HEK293 (cell line): ENCODE results near the gene NTSR1.

Experiments
- KLF16 ChIP-seq: fragments of 450-650 bp; formaldehyde crosslinking; IDR thresholded peaks from 2 replicates; pipeline ENCODE4 v1.5.1; 2017; ENCODE audit warnings: missing biosample characterization, missing genetic modification characterization
- ZBTB11 ChIP-seq: fragments of 450-650 bp; formaldehyde crosslinking; conservative IDR thresholded peaks from 2 replicates; pipeline ENCODE4 v1.5.1; 2016; ENCODE audit warnings: low read depth, missing biosample characterization, missing genetic modification characterization
- ZBTB44 ChIP-seq: fragments of 450-650 bp; IDR thresholded peaks from 2 replicates; pipeline ENCODE4 v1.5.1; 2018; ENCODE audit warnings: missing biosample characterization, mild to moderate bottlenecking, missing genetic modification characterization
- ZNF133 ChIP-seq: fragments of 450-650 bp; formaldehyde crosslinking; IDR thresholded peaks from 2 replicates; pipeline ENCODE4 v1.5.1; 2016; ENCODE audit warnings: missing biosample characterization, missing genetic modification characterization
- ZNF174 ChIP-seq: fragments of 450-650 bp; formaldehyde crosslinking; IDR thresholded peaks from 2 replicates; pipeline ENCODE4 v1.5.0; 2017; ENCODE audit warnings: missing biosample characterization, mild to moderate bottlenecking, missing genetic modification characterization
- ZNF416 ChIP-seq: fragments of 450-650 bp; formaldehyde crosslinking; IDR thresholded peaks from 2 replicates; pipeline ENCODE4 v1.5.1; 2016; ENCODE audit warnings: missing biosample characterization, missing genetic modification characterization
- ZNF558 ChIP-seq: fragments of 450-650 bp; formaldehyde crosslinking; IDR thresholded peaks from 2 replicates; pipeline ENCODE4 v1.5.1; 2016; ENCODE audit warnings: missing biosample characterization, missing genetic modification characterization
- ZNF777 ChIP-seq: fragments of 450-650 bp; formaldehyde crosslinking; IDR thresholded peaks from 2 replicates; pipeline ENCODE4 v1.5.1; 2017; ENCODE audit warnings: missing biosample characterization, missing genetic modification characterization, borderline replicate concordance
- ZSCAN4 ChIP-seq: fragments of 450-650 bp; formaldehyde crosslinking; IDR thresholded peaks from 2 replicates; pipeline ENCODE4 v1.5.1; 2017; ENCODE audit warnings: missing biosample characterization, missing genetic modification characterization
- TF ChIP-seq, protein P1 (sequence below): fragments of 450-650 bp; formaldehyde crosslinking; IDR thresholded peaks from 2 replicates; pipeline ENCODE4 v1.5.1; 2016; ENCODE audit warnings: missing biosample characterization, missing genetic modification characterization
- TF ChIP-seq, protein P2 (sequence below): fragments of 450-650 bp; formaldehyde crosslinking; IDR thresholded peaks from 2 replicates; pipeline ENCODE4 v1.5.1; 2016; ENCODE audit warnings: missing biosample characterization, missing genetic modification characterization
- TF ChIP-seq, protein P3 (sequence below): fragments of 450-650 bp; formaldehyde crosslinking; IDR thresholded peaks from 2 replicates; pipeline ENCODE4 v1.5.1; 2016; ENCODE audit warnings: missing biosample characterization, missing genetic modification characterization
- TF ChIP-seq, protein P4 (sequence below): fragments of 450-650 bp; formaldehyde crosslinking; IDR thresholded peaks from 2 replicates; pipeline ENCODE4 v1.5.1; 2016; ENCODE audit warnings: missing biosample characterization, missing genetic modification characterization

- no peak for TF ChIP-seq ZNF416 (tag by site-specific recombination)
- TF ChIP-seq, protein P1, sequence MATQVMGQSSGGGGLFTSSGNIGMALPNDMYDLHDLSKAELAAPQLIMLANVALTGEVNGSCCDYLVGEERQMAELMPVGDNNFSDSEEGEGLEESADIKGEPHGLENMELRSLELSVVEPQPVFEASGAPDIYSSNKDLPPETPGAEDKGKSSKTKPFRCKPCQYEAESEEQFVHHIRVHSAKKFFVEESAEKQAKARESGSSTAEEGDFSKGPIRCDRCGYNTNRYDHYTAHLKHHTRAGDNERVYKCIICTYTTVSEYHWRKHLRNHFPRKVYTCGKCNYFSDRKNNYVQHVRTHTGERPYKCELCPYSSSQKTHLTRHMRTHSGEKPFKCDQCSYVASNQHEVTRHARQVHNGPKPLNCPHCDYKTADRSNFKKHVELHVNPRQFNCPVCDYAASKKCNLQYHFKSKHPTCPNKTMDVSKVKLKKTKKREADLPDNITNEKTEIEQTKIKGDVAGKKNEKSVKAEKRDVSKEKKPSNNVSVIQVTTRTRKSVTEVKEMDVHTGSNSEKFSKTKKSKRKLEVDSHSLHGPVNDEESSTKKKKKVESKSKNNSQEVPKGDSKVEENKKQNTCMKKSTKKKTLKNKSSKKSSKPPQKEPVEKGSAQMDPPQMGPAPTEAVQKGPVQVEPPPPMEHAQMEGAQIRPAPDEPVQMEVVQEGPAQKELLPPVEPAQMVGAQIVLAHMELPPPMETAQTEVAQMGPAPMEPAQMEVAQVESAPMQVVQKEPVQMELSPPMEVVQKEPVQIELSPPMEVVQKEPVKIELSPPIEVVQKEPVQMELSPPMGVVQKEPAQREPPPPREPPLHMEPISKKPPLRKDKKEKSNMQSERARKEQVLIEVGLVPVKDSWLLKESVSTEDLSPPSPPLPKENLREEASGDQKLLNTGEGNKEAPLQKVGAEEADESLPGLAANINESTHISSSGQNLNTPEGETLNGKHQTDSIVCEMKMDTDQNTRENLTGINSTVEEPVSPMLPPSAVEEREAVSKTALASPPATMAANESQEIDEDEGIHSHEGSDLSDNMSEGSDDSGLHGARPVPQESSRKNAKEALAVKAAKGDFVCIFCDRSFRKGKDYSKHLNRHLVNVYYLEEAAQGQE (tag by site-specific recombination): no peak
- TF ChIP-seq ZSCAN4: no peak
- no peak for TF ChIP-seq ZBTB44 (tag by site-specific recombination)
- TF ChIP-seq, protein P2, sequence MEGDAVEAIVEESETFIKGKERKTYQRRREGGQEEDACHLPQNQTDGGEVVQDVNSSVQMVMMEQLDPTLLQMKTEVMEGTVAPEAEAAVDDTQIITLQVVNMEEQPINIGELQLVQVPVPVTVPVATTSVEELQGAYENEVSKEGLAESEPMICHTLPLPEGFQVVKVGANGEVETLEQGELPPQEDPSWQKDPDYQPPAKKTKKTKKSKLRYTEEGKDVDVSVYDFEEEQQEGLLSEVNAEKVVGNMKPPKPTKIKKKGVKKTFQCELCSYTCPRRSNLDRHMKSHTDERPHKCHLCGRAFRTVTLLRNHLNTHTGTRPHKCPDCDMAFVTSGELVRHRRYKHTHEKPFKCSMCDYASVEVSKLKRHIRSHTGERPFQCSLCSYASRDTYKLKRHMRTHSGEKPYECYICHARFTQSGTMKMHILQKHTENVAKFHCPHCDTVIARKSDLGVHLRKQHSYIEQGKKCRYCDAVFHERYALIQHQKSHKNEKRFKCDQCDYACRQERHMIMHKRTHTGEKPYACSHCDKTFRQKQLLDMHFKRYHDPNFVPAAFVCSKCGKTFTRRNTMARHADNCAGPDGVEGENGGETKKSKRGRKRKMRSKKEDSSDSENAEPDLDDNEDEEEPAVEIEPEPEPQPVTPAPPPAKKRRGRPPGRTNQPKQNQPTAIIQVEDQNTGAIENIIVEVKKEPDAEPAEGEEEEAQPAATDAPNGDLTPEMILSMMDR: no peak
- no peak for TF ChIP-seq ZNF133 (tag by site-specific recombination)
- no peak for TF ChIP-seq ZNF558 (tag by site-specific recombination)
- no peak for TF ChIP-seq KLF16 (tag by site-specific recombination)
- TF ChIP-seq, protein P3, sequence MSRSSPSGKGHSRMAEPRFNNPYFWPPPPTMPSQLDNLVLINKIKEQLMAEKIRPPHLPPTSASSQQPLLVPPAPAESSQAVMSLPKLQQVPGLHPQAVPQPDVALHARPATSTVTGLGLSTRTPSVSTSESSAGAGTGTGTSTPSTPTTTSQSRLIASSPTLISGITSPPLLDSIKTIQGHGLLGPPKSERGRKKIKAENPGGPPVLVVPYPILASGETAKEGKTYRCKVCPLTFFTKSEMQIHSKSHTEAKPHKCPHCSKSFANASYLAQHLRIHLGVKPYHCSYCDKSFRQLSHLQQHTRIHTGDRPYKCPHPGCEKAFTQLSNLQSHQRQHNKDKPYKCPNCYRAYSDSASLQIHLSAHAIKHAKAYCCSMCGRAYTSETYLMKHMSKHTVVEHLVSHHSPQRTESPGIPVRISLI: no peak
- no peak for TF ChIP-seq ZNF777 (tag by site-specific recombination)
- TF ChIP-seq ZNF174 (tag by site-specific recombination): no peak
- TF ChIP-seq, protein P4, sequence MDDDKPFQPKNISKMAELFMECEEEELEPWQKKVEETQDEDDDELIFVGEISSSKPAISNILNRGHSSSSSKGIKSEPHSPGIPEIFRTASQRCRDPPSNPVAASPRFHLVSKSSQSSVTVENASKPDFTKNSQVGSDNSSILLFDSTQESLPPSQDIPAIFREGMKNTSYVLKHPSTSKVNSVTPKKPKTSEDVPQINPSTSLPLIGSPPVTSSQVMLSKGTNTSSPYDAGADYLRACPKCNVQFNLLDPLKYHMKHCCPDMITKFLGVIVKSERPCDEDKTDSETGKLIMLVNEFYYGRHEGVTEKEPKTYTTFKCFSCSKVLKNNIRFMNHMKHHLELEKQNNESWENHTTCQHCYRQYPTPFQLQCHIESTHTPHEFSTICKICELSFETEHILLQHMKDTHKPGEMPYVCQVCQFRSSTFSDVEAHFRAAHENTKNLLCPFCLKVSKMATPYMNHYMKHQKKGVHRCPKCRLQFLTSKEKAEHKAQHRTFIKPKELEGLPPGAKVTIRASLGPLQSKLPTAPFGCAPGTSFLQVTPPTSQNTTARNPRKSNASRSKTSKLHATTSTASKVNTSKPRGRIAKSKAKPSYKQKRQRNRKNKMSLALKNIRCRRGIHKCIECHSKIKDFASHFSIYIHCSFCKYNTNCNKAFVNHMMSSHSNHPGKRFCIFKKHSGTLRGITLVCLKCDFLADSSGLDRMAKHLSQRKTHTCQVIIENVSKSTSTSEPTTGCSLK (tag by site-specific recombination): no peak
- TF ChIP-seq ZBTB11 (tag by site-specific recombination): no peak
These were observed 17.1 kb upstream of the NTSR1 start for GRCh38 chr20:62691487-62691886.
